ENCODE results near the gene C1orf116.

Gene C1orf116

DNA sequence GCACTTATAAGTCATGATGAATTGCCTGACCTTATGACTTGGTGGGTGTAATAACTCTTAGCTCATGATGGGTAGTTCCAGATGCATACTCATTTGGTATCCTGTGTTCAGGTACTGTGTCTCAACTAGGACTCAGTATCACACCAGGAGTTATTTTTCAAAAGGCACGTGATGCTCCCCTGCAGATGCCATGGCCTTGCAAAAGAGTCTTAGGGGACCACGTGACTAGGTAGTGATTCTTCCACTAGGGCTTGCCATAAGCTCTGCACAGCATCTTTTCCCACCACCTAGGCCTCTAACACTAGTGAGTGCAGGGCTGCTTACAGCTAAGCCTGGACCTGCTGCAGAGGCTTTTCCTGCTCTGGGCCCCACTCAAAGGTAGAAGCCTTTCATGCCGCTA is 58.4 kb downstream of the C1orf116 start:
- in situ Hi-C loops (cut with HindIII; ENCODE audit: low pct_ligation_motif_present, low pct_unique_long_range_greater_than_20kb, low sequenced_read_pairs) = no loop called here
- no peak for DNase-seq

GRCh38 chr1:206972728-206973127 is 59.8 kb downstream of the C1orf116 start:
- DNase-seq = no peak
- in situ Hi-C loops (cut with HindIII; ENCODE audit: low pct_ligation_motif_present, low pct_unique_long_range_greater_than_20kb, low sequenced_read_pairs) = no loop called here

- DNase-seq = no peak
- in situ Hi-C loops (cut with HindIII; ENCODE audit: low pct_ligation_motif_present, low pct_unique_long_range_greater_than_20kb, low sequenced_read_pairs) = no loop called here
These were observed 61.4 kb downstream of the C1orf116 start for GRCh38 chr1:206971029-206971655.

GRCh38 chr1:206970446-206970845 is 62.1 kb downstream of the C1orf116 start, which contains the start of gene FCAMR:
Gene FCAMR, minus strand, starts transcription at chr1:206970460. Its CDS starts 335 bp downstream, at chr1:206970125.
- DNase-seq = no peak
- in situ Hi-C loops (cut with HindIII; ENCODE audit: low pct_ligation_motif_present, low pct_unique_long_range_greater_than_20kb, low sequenced_read_pairs) = no loop called here

DNA sequence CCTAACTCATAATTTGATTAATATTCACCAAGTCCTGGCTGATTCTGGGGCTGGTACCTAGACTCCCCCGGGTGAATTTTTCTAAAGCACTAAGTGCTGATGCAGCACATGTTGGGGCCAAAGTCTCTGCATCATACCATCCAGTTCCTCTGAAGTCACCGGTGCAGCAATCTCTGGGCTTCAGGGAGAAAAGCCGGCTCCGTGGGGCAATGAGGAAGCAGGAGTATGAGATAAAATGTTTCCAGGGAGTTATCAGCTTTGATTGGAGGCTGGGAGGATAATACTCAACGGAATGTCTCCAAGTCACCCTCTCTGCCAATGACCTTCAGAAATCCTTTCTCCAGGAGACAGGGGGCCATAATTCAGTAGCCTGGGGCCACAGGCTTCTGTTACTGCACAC is 63.5 kb downstream of the C1orf116 start:
- in situ Hi-C loops (cut with HindIII; ENCODE audit: low pct_ligation_motif_present, low pct_unique_long_range_greater_than_20kb, low sequenced_read_pairs) = no loop called here
- no peak for DNase-seq
